ENCODE data around the gene SNTA1. TPM values are rescaled to one million over a fixed set of nuclear protein-coding genes. Genes with fewer than 3 reads are reported as not detected.

Gene SNTA1
- 4.5 and 5.5 TPM in 2 replicates for total RNA-seq (2021; fragmentation: NEBNext Ultra II Directional; extraction: Animal tissue kit (Norgen Biotek cat#: 25700))
- polyA plus RNA-seq (2011; rRNA removed), result 8.0 and 9.0 TPM in 2 replicates
- polyA plus RNA-seq (2011; cell fraction: cytosol; rRNA removed), result 7.7 TPM
- 7.2 TPM for polyA plus RNA-seq (2011; cell fraction: nucleus; rRNA removed)
- 4.7 to 7.4 TPM (median 6.1 TPM) in 4 replicates for polyA plus RNA-seq (2012, experiment 1 of 2)
- polyA plus RNA-seq (2012, experiment 2 of 2), result 6.7 TPM
- 2.6 TPM for polyA plus RNA-seq (2013, experiment 1 of 2)
- 2.9 TPM for polyA plus RNA-seq (2013, experiment 2 of 2)
- 3.4 and 4.5 TPM in 2 replicates for polyA minus RNA-seq (2011; rRNA and poly(A)+ RNA removed)
- 3.1 TPM for polyA minus RNA-seq (2011; cell fraction: cytosol; rRNA and poly(A)+ RNA removed)
- 1.6 TPM for polyA minus RNA-seq (2011; cell fraction: nucleus; rRNA and poly(A)+ RNA removed)
- long read RNA-seq, experiment 1, partial matches to known transcripts, result 3 of 6 reads
- long read RNA-seq, experiment 1, other reads (novel, unspliced or antisense), result 1 of 6 reads
- long read RNA-seq, experiment 2, partial matches to known transcripts, result 3 of 3 reads
- long read RNA-seq, experiment 2, other reads (novel, unspliced or antisense), result 0 of 3 reads

GRCh38 chr20:33443512-33444239 lies at the start of gene SNTA1:
Gene SNTA1, minus strand, starts transcription at chr20:33443763. Its CDS starts 143 bp downstream, at chr20:33443620.
- H3K9ac ChIP-seq (replicated peaks in 1 of 4; ENCODE audit: extremely low read depth in 1 of 4, low read depth in 3 of 4, low read length in 3 of 4), result peak within 1 kb of the TSS in 3 of 4 experiments; percentile 20 to 71 (median 51); a peak in 4 of 7 replicates
- H3K4ac ChIP-seq (replicated peaks; ENCODE audit: insufficient read length, low read depth, low read length), result no peak within 1 kb of the TSS
- no peak within 1 kb of the TSS for H2BK20ac ChIP-seq (ENCODE audit: low read length)
- peaks cover 0 to 7% (median 3%) of the 10 kb centered on the region in 4 experiments; a peak in 4 of 7 replicates for H3K4me1 ChIP-seq (replicated peaks in 1 of 4; ENCODE audit: control insufficient read depth in 3 of 4, insufficient read depth in 4 of 4, low read length in 3 of 4)
- H2BK15ac ChIP-seq (ENCODE audit: low read length), result no peak within 1 kb of the TSS
- FAIRE-seq, result no peak
- ChIA-PET CTCF (ENCODE audit: partially characterized antibody) (interaction anchor here (0.6 to 1.6 kb wide), 3 partner anchors 14 to 210 kb away, joined by 3 to 5 read pairs (median 3); no protein-coding TSS in a partner anchor), POLR2A (ENCODE audit: partially characterized antibody) (interaction anchor here (0.5 to 1.8 kb wide), 7 partner anchors 9 to 973 kb away, joined by 3 to 7 read pairs (median 3); partner anchors contain the start of gene CBFA2T2)
- peak within 1 kb of the TSS; percentile 99 for H2AFZ ChIP-seq (ENCODE audit: low read length)
- no peak within 1 kb of the TSS for H2BK120ac ChIP-seq (replicated peaks; ENCODE audit: low read depth, low read length)
- no peaks in the 10 kb centered on the region for H3K79me1 ChIP-seq (ENCODE audit: low read depth, low read length)
- no peaks in the 10 kb centered on the region; a peak in 1 of 4 replicates for H3K9me3 ChIP-seq (ENCODE audit: insufficient read depth in 2 of 2, low read depth in 1 of 2, low read length in 1 of 2)
- peaks cover 3 to 18% (median 15%) of the 10 kb centered on the region in 4 experiments for H3K27me3 ChIP-seq (replicated peaks in 1 of 4; ENCODE audit: control insufficient read depth in 3 of 4, extremely low read depth in 1 of 4, insufficient read depth in 3 of 4, low read length in 3 of 4)
- no peak within 1 kb of the TSS for H2BK12ac ChIP-seq (ENCODE audit: low read depth, low read length)
- H4K20me1 ChIP-seq (replicated peaks in 1 of 2; ENCODE audit: control insufficient read depth in 1 of 2, insufficient read depth in 2 of 2, low read length in 2 of 2), result peaks cover 0 to 4% of the 10 kb centered on the region in 2 experiments
- H2AK5ac ChIP-seq (ENCODE audit: low read depth, low read length), result no peak within 1 kb of the TSS
- H4K91ac ChIP-seq (replicated peaks; ENCODE audit: insufficient read length, low read length), result no peak within 1 kb of the TSS
- no peak within 1 kb of the TSS for H3K14ac ChIP-seq (ENCODE audit: insufficient read length)
- H3K18ac ChIP-seq (ENCODE audit: extremely low read depth, low read length), result peak within 1 kb of the TSS; percentile 90
- H3K23me2 ChIP-seq (ENCODE audit: low read depth, low read length), result peaks cover 6% of the 10 kb centered on the region; the same call in 1 of the 2 replicates
- H2BK5ac ChIP-seq (ENCODE audit: low read depth, low read length), result no peak within 1 kb of the TSS
- H4K5ac ChIP-seq (ENCODE audit: insufficient read length, low read depth, low read length), result no peak within 1 kb of the TSS
- peak; percentile 77 to 94 for DNase-seq (ENCODE audit: low read depth in 1 of 2, low spot score in 2 of 2)
- H3K79me2 ChIP-seq (ENCODE audit: control insufficient read depth in 1 of 2, insufficient read depth in 2 of 2, low read length in 2 of 2), result no peaks in the 10 kb centered on the region
- whole genome bisulfite sequencing, 2 experiments (ENCODE audit: extremely low coverage in 1 of 2, insufficient coverage in 1 of 2, insufficient read length in 1 of 2, insufficient replicate concordance in 2 of 2, low coverage in 1 of 2, low lambda C conversion rate in 2 of 2, missing lambda C conversion rate in 1 of 2), result 0% methylated on average over 8 of the region's 75 CpGs; no CpG with 5 or more reads in 1 of the 2 experiments
- H3K36me3 ChIP-seq (ENCODE audit: control insufficient read depth in 2 of 4, insufficient read depth in 4 of 4, low read length in 3 of 4), result no peaks in the 10 kb centered on the region
- H3K4me2 ChIP-seq (ENCODE audit: insufficient read depth in 1 of 2, low read depth in 2 of 2, low read length in 2 of 2), result peak within 1 kb of the TSS; percentile 86 to 100
- peak within 1 kb of the TSS; percentile 47 to 71 (median 68) for H3K4me3 ChIP-seq (ENCODE audit: extremely low read depth in 1 of 4, insufficient read depth in 2 of 4, low read depth in 3 of 4, low read length in 4 of 4)
- no peak within 1 kb of the TSS for H3K56ac ChIP-seq (replicated peaks; ENCODE audit: insufficient read length, low read depth, low read length)
- H3K23ac ChIP-seq (ENCODE audit: insufficient read length), result no peak within 1 kb of the TSS
- no peak within 1 kb of the TSS for H3K27ac ChIP-seq (ENCODE audit: low read depth, low read length)
- peak within 1 kb of the TSS; percentile 71 for H4K8ac ChIP-seq (ENCODE audit: extremely low read depth, insufficient read depth, low read length)
- TF ChIP-seq GABPA (IDR thresholded peaks at IDR 0.05; ENCODE audit: borderline replicate concordance, insufficient read depth, low read length) (no peak), RAD21 (IDR thresholded peaks at IDR 0.05 in 1 of 2, conservative IDR thresholded peaks at IDR 0.05 in 1 of 2; ENCODE audit: low read depth in 2 of 2, low read length in 2 of 2) (no peak), SP1 (IDR thresholded peaks at IDR 0.05; ENCODE audit: low read depth, low read length) (peak; percentile 12; the same call in 1 of the 2 replicates), POLR2A (IDR thresholded peaks at IDR 0.05; ENCODE audit: control extremely low read depth in 1 of 2, low read depth in 2 of 2, low read length in 2 of 2) (0 out of 3 replicates have a peak, but pooled peaks of 1 of the 2 experiments have one; percentile 18), EZH2 (IDR thresholded peaks at IDR 0.05; ENCODE audit: low read depth, low read length, severe bottlenecking) (no peak), CBX8 (IDR thresholded peaks at IDR 0.05; ENCODE audit: borderline replicate concordance, low read depth, low read length) (no peak), KDM1A (IDR thresholded peaks at IDR 0.05; ENCODE audit: borderline replicate concordance, low read length) (no peak), TEAD4 (IDR thresholded peaks at IDR 0.05; ENCODE audit: low read depth, low read length) (no peak)

Data from H1 (cell line).